ENCODE results near the gene SEMA5A.

GRCh38 chr5:9316733-9317132, 229.1 kb downstream of the SEMA5A start:
- TF ChIP-seq CTCF (IDR thresholded peaks at IDR 0.05) = no peak
- no peak for TF ChIP-seq POLR2AphosphoS5 (IDR thresholded peaks at IDR 0.05; ENCODE audit: low read depth, low read length)
